Inferior parietal cortex (tissue), 1 donor: ENCODE data around the gene STXBP6.

Experiments used
- DNase-seq: peaks from one replicate; pipeline ENCODE4 v3.0.0-alpha.2; 2016; ENCODE audit errors: extremely low spot score

STXBP6 gene

GRCh38 chr14:25049568-25050268 is at the start of gene STXBP6:
Gene STXBP6 (minus strand): TSS chr14:25050147. CDS start chr14:24974818, 75,329 bp downstream.
- peak; percentile 77 for DNase-seq

GRCh38 chr14:25097120-25097519 is 47.2 kb upstream of the STXBP6 start:
- DNase-seq = no peak

GRCh38 chr14:25095736-25096437 is 45.9 kb upstream of the STXBP6 start:
- no peak for DNase-seq

- no peak for DNase-seq
These were observed 44.4 kb upstream of the STXBP6 start for GRCh38 chr14:25094171-25094907.

- no peak for DNase-seq
These were observed 42.4 kb upstream of the STXBP6 start for GRCh38 chr14:25092258-25092740.

- DNase-seq = no peak
These were observed 40.9 kb upstream of the STXBP6 start for GRCh38 chr14:25090716-25091454.

- no peak for DNase-seq
These were observed 40.3 kb upstream of the STXBP6 start for GRCh38 chr14:25090256-25090655.

- no peak for DNase-seq
These were observed 39.5 kb upstream of the STXBP6 start for GRCh38 chr14:25089496-25089895.

GRCh38 chr14:25086821-25087396 is 37.0 kb upstream of the STXBP6 start:
- DNase-seq = no peak

- DNase-seq = no peak
These were observed 36.1 kb upstream of the STXBP6 start for GRCh38 chr14:25086081-25086480.

- no peak for DNase-seq
These were observed 30.7 kb upstream of the STXBP6 start for GRCh38 chr14:25080682-25081081.

GRCh38 chr14:25079311-25079710 is 29.4 kb upstream of the STXBP6 start:
- DNase-seq = no peak

- DNase-seq = no peak
These were observed 24.2 kb upstream of the STXBP6 start for GRCh38 chr14:25074099-25074685.

GRCh38 chr14:25069879-25070278 is 19.9 kb upstream of the STXBP6 start:
- DNase-seq = no peak

- DNase-seq = no peak
These were observed 17.7 kb upstream of the STXBP6 start for GRCh38 chr14:25067600-25067999.

GRCh38 chr14:25062022-25062321 is 12.0 kb upstream of the STXBP6 start:
- DNase-seq = no peak

- no peak for DNase-seq
These were observed 6.7 kb upstream of the STXBP6 start for GRCh38 chr14:25056688-25057078.

GRCh38 chr14:25055992-25056687 is 6.2 kb upstream of the STXBP6 start:
- no peak for DNase-seq

- no peak for DNase-seq
These were observed 5.1 kb upstream of the STXBP6 start for GRCh38 chr14:25055005-25055404.

GRCh38 chr14:25053585-25053984 is 3.6 kb upstream of the STXBP6 start:
- no peak for DNase-seq

- DNase-seq = no peak
These were observed 3.0 kb upstream of the STXBP6 start for GRCh38 chr14:25052921-25053320.
